Testis (tissue), 2 donors: Measurements from ENCODE around the gene FSCB.

Experiments
- POLR2A ChIP-seq: fragments of 450-650 bp; IDR thresholded peaks from one replicate; pipeline ENCODE4 v1.6.1; 2017; ENCODE audit warnings: antibody characterized with exemption, mild to moderate bottlenecking, moderate library complexity
- TF ChIP-seq, protein P1 (sequence below), 3 experiments: fragments of 450-650 bp in 2 of 3; fragments of 200-600 bp in 1 of 3; sonication (generic) in 1 of 3; IDR thresholded peaks; one replicate each; pipeline ENCODE4 v1.5.1; 2016 to 2019; ENCODE audit warnings: antibody characterized with exemption in 3 of 3, mild to moderate bottlenecking in 2 of 3, moderate library complexity in 1 of 3

GRCh38 chr14:44528180-44528579, 21.1 kb upstream of the FSCB start:
- TF ChIP-seq, protein P1, sequence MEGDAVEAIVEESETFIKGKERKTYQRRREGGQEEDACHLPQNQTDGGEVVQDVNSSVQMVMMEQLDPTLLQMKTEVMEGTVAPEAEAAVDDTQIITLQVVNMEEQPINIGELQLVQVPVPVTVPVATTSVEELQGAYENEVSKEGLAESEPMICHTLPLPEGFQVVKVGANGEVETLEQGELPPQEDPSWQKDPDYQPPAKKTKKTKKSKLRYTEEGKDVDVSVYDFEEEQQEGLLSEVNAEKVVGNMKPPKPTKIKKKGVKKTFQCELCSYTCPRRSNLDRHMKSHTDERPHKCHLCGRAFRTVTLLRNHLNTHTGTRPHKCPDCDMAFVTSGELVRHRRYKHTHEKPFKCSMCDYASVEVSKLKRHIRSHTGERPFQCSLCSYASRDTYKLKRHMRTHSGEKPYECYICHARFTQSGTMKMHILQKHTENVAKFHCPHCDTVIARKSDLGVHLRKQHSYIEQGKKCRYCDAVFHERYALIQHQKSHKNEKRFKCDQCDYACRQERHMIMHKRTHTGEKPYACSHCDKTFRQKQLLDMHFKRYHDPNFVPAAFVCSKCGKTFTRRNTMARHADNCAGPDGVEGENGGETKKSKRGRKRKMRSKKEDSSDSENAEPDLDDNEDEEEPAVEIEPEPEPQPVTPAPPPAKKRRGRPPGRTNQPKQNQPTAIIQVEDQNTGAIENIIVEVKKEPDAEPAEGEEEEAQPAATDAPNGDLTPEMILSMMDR (IDR thresholded peaks at IDR 0.05), result no peak
- no peak for TF ChIP-seq POLR2A
